ENCODE results near the gene FKBP10.

FKBP10 gene

GRCh38 chr17:41784207-41784744, 28.5 kb upstream of the FKBP10 start:
- no peak for DNase-seq (ENCODE audit: low read depth in 2 of 2)

- no peak for DNase-seq (ENCODE audit: low read depth in 2 of 2)
Measured at GRCh38 chr17:41785091-41785858, 27.5 kb upstream of the FKBP10 start.

GRCh38 chr17:41785859-41786226, 27.0 kb upstream of the FKBP10 start:
- DNase-seq (ENCODE audit: low read depth in 2 of 2) = no peak

- DNase-seq (ENCODE audit: low read depth in 2 of 2) = peak; percentile 68 to 75
Measured at GRCh38 chr17:41786227-41787020, 26.4 kb upstream of the FKBP10 start, which contains the start of gene JUP. JUP (minus strand) TSS chr17:41786711; CDS start chr17:41771854, 14,857 bp downstream.

- no peak for DNase-seq (ENCODE audit: low read depth in 2 of 2)
Measured at GRCh38 chr17:41787021-41787418, 25.8 kb upstream of the FKBP10 start.

- DNase-seq (ENCODE audit: low read depth in 2 of 2) = no peak
Measured at GRCh38 chr17:41792845-41793783, 19.7 kb upstream of the FKBP10 start.

GRCh38 chr17:41793784-41794539, 18.8 kb upstream of the FKBP10 start:
- DNase-seq (ENCODE audit: low read depth in 2 of 2) = no peak

GRCh38 chr17:41794540-41794975, 18.2 kb upstream of the FKBP10 start:
- no peak for DNase-seq (ENCODE audit: low read depth in 2 of 2)

GRCh38 chr17:41796121-41796895, 16.5 kb upstream of the FKBP10 start:
- DNase-seq (ENCODE audit: low read depth in 2 of 2) = no peak

- no peak for DNase-seq (ENCODE audit: low read depth in 2 of 2)
Measured at GRCh38 chr17:41797377-41797776, 15.4 kb upstream of the FKBP10 start.

- DNase-seq (ENCODE audit: low read depth in 2 of 2) = no peak
Measured at GRCh38 chr17:41799366-41799765, 13.4 kb upstream of the FKBP10 start.

GRCh38 chr17:41800601-41801373, 12.0 kb upstream of the FKBP10 start:
- no peak for DNase-seq (ENCODE audit: low read depth in 2 of 2)

GRCh38 chr17:41801374-41802271, 11.2 kb upstream of the FKBP10 start:
- DNase-seq (ENCODE audit: low read depth in 2 of 2) = peak; percentile 42 to 54

- no peak for DNase-seq (ENCODE audit: low read depth in 2 of 2)
Measured at GRCh38 chr17:41803049-41804020, 9.5 kb upstream of the FKBP10 start.

GRCh38 chr17:41806685-41807445, 5.9 kb upstream of the FKBP10 start:
- no peak for DNase-seq (ENCODE audit: low read depth in 2 of 2)

All from stimulated activated CD8-positive, alpha-beta memory T cell treated with anti-CD3 and anti-CD28 coated beads, Interleukin-15, amount 100 ng/mL, for 4 hours (primary cell).